Measurements from ENCODE around the gene STXBP6.

DNA sequence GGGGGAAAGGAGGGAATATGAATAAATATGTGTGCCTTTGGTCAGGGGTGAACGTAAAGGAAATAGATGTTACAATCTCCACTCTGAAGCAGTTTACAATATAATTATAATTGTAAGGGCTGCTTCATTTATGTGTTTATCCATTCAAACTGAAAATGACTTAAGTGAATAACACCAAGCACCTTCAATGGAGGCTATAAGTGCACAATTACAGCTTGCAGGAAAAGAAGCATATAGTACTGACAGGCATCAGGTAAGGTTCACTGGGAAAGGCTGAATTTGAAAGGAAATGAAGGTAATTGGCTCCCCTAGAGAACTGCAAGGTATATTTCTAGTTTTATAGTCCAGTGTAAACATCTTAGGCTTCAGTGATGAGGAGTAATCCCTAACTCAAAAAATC is 192.7 kb downstream of the STXBP6 start:
- TF ChIP-seq, protein P1, sequence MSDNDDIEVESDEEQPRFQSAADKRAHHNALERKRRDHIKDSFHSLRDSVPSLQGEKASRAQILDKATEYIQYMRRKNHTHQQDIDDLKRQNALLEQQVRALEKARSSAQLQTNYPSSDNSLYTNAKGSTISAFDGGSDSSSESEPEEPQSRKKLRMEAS (IDR thresholded peaks at IDR 0.05; ENCODE audit: low read depth, low read length), result no peak
- TF ChIP-seq, protein P2, sequence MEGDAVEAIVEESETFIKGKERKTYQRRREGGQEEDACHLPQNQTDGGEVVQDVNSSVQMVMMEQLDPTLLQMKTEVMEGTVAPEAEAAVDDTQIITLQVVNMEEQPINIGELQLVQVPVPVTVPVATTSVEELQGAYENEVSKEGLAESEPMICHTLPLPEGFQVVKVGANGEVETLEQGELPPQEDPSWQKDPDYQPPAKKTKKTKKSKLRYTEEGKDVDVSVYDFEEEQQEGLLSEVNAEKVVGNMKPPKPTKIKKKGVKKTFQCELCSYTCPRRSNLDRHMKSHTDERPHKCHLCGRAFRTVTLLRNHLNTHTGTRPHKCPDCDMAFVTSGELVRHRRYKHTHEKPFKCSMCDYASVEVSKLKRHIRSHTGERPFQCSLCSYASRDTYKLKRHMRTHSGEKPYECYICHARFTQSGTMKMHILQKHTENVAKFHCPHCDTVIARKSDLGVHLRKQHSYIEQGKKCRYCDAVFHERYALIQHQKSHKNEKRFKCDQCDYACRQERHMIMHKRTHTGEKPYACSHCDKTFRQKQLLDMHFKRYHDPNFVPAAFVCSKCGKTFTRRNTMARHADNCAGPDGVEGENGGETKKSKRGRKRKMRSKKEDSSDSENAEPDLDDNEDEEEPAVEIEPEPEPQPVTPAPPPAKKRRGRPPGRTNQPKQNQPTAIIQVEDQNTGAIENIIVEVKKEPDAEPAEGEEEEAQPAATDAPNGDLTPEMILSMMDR (IDR thresholded peaks at IDR 0.05; ENCODE audit: low read depth, low read length), result no peak

Data from NB4 (cell line).